Measurements from ENCODE around the gene RPS16.

RPS16 gene

GRCh38 chr19:39405958-39406655, 29.6 kb downstream of the RPS16 start:
- no peak for TF ChIP-seq CTCF (IDR thresholded peaks at IDR 0.05)

- no peak for TF ChIP-seq CTCF (IDR thresholded peaks at IDR 0.05)
Observed at GRCh38 chr19:39405261-39405957, 30.3 kb downstream of the RPS16 start.

- TF ChIP-seq CTCF (IDR thresholded peaks at IDR 0.05): no peak
Observed at GRCh38 chr19:39403331-39404312, 32.1 kb downstream of the RPS16 start.

- no peak for TF ChIP-seq CTCF (IDR thresholded peaks at IDR 0.05)
Observed at GRCh38 chr19:39402346-39403300, 33.1 kb downstream of the RPS16 start.

- no peak for TF ChIP-seq CTCF (IDR thresholded peaks at IDR 0.05)
Observed at GRCh38 chr19:39401549-39402345, 34.0 kb downstream of the RPS16 start.

GRCh38 chr19:39401070-39401548, 34.6 kb downstream of the RPS16 start:
- TF ChIP-seq CTCF (IDR thresholded peaks at IDR 0.05): no peak

Measured in LNCAP (cell line).